ENCODE measurements around the gene SLC9C1. TPM values are rescaled to one million over a fixed set of nuclear protein-coding genes. Genes with fewer than 3 reads are reported as not detected.

SLC9C1 gene
- total and polyA plus RNA-seq, 2 of the 13 experiments (the other 11 are each of a cell fraction or from before 2014, with no cell fraction given) = not detected

DNA sequence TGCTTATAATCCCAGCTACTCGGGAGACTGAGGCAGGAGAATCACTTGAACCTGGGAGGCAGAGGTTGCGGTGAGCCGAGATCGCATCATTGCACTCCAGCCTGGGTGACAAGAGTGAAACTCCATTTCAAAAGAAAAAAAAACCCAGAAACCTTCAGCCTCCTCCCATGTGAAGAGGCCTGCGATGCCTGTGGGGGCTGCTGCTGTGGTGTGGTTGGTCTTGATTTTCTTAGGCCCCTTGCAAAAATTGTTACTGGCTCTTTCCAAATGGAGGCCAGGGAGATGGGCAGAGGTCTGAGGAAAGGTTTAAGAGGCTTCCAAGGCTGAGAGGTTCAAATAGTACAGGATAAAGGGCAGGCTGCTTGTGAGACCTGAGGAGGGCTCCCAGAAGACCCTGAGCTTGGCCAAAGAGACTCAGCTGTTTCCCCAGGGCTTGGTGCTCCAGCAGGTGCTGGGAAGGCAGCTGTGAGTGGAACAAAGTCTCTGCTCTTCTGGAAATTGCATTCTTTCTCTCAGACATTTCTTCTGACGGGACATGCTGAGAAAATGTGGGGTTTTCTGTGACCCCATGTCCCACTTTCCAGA, 179.3 kb downstream of the SLC9C1 start:
- 77% methylated on average over 6 of the region's 6 CpGs for WGBS (ENCODE audit: low lambda C conversion rate)
- H3K27ac ChIP-seq (ENCODE audit: extremely low read length, insufficient read depth, low read length) = no peak overlapping the region
- no peak for FAIRE-seq
- no peak overlapping the region for H3K9ac ChIP-seq (ENCODE audit: insufficient read depth, low read depth, low read length)
- no peaks in the 10 kb centered on the region for H3K36me3 ChIP-seq (replicated peaks in 1 of 2; ENCODE audit: control insufficient read depth in 1 of 2, insufficient read depth in 2 of 2, low read length in 2 of 2)
- POLR2A ChIA-PET = no interaction called here
- H3K4me1 ChIP-seq (ENCODE audit: insufficient read depth, low read length) = peaks cover 1% of the 10 kb centered on the region; the same call in 1 of the 2 replicates
- H4K20me1 ChIP-seq (ENCODE audit: insufficient read depth, low read length) = no peaks in the 10 kb centered on the region
- ATAC-seq = no peak
- no peaks in the 10 kb centered on the region for H3K27me3 ChIP-seq (ENCODE audit: control insufficient read depth in 1 of 2, insufficient read depth in 2 of 2, low read length in 2 of 2)
- TF ChIP-seq, protein P1, sequence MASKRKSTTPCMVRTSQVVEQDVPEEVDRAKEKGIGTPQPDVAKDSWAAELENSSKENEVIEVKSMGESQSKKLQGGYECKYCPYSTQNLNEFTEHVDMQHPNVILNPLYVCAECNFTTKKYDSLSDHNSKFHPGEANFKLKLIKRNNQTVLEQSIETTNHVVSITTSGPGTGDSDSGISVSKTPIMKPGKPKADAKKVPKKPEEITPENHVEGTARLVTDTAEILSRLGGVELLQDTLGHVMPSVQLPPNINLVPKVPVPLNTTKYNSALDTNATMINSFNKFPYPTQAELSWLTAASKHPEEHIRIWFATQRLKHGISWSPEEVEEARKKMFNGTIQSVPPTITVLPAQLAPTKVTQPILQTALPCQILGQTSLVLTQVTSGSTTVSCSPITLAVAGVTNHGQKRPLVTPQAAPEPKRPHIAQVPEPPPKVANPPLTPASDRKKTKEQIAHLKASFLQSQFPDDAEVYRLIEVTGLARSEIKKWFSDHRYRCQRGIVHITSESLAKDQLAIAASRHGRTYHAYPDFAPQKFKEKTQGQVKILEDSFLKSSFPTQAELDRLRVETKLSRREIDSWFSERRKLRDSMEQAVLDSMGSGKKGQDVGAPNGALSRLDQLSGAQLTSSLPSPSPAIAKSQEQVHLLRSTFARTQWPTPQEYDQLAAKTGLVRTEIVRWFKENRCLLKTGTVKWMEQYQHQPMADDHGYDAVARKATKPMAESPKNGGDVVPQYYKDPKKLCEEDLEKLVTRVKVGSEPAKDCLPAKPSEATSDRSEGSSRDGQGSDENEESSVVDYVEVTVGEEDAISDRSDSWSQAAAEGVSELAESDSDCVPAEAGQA (IDR thresholded peaks at IDR 0.05; ENCODE audit: low read depth) = no peak
- TF ChIP-seq, protein P1 (CRISPR knock-in tag; IDR thresholded peaks at IDR 0.05; ENCODE audit: borderline replicate concordance) = no peak
- TF ChIP-seq ZNF343 (CRISPR knock-in tag; IDR thresholded peaks at IDR 0.05) (no peak), KDM2A (CRISPR knock-in tag; IDR thresholded peaks at IDR 0.05; ENCODE audit: borderline replicate concordance, low read depth) (no peak), SNAPC2 (CRISPR knock-in tag; IDR thresholded peaks at IDR 0.05) (no peak), ATAD3A (CRISPR knock-in tag; IDR thresholded peaks at IDR 0.05) (no peak), HHEX (CRISPR knock-in tag; IDR thresholded peaks at IDR 0.05) (no peak), SRY (CRISPR knock-in tag; IDR thresholded peaks at IDR 0.05) (no peak), SRSF4 (IDR thresholded peaks at IDR 0.05; ENCODE audit: low read depth, low read length, poor library complexity, severe bottlenecking) (no peak), ZNF260 (CRISPR knock-in tag; IDR thresholded peaks at IDR 0.05; ENCODE audit: borderline replicate concordance, low read depth) (no peak), ZNF446 (CRISPR knock-in tag; IDR thresholded peaks at IDR 0.05) (no peak), ZFP62 (CRISPR knock-in tag; IDR thresholded peaks at IDR 0.05) (no peak)
- TF ChIP-seq, protein P2, sequence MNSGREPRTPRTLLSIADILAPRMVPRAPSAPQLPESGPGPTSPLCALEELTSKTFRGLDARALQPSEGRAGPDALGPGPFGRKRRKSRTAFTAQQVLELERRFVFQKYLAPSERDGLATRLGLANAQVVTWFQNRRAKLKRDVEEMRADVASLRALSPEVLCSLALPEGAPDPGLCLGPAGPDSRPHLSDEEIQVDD (CRISPR knock-in tag; IDR thresholded peaks at IDR 0.05; ENCODE audit: borderline replicate concordance) = no peak
- TF ChIP-seq, protein P3, sequence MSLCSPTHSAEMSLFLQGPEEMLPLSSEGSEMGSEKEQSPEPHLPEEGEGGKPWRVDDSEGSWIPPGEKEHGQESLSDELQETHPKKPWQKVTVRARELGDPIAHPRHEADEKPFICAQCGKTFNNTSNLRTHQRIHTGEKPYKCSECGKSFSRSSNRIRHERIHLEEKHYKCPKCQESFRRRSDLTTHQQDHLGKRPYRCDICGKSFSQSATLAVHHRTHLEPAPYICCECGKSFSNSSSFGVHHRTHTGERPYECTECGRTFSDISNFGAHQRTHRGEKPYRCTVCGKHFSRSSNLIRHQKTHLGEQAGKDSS (CRISPR knock-in tag; IDR thresholded peaks at IDR 0.05; ENCODE audit: borderline replicate concordance, low read depth) = no peak
- TF ChIP-seq, protein P4, sequence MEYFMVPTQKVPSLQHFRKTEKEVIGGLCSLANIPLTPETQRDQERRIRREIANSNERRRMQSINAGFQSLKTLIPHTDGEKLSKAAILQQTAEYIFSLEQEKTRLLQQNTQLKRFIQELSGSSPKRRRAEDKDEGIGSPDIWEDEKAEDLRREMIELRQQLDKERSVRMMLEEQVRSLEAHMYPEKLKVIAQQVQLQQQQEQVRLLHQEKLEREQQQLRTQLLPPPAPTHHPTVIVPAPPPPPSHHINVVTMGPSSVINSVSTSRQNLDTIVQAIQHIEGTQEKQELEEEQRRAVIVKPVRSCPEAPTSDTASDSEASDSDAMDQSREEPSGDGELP (IDR thresholded peaks at IDR 0.05; ENCODE audit: borderline replicate concordance, low read depth) = no peak
- TF ChIP-seq, protein P5, sequence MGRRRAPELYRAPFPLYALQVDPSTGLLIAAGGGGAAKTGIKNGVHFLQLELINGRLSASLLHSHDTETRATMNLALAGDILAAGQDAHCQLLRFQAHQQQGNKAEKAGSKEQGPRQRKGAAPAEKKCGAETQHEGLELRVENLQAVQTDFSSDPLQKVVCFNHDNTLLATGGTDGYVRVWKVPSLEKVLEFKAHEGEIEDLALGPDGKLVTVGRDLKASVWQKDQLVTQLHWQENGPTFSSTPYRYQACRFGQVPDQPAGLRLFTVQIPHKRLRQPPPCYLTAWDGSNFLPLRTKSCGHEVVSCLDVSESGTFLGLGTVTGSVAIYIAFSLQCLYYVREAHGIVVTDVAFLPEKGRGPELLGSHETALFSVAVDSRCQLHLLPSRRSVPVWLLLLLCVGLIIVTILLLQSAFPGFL (CRISPR knock-in tag; IDR thresholded peaks at IDR 0.05) = no peak
- DNase-seq (ENCODE audit: low spot score) = no peak
- no peaks in the 10 kb centered on the region for H3K79me2 ChIP-seq (ENCODE audit: insufficient read depth, low read length)
- no peak overlapping the region for H3K4me3 ChIP-seq (replicated peaks in 1 of 3; ENCODE audit: insufficient read depth in 1 of 3, low read depth in 2 of 3, low read length in 3 of 3)
- in situ Hi-C loops (cut with HindIII; ENCODE audit: extremely low pct_ligation_motif_present, low pct_unique_long_range_greater_than_20kb) = loop anchor here (10.0 kb wide), 1 partner anchor 420 kb away; no protein-coding TSS in a partner anchor
- BruUV-seq (replicated peaks) = no TSS peak
- no peaks in the 10 kb centered on the region for H3K9me3 ChIP-seq (ENCODE audit: low read length)
- H3K4me2 ChIP-seq (ENCODE audit: low read depth, low read length) = no peak overlapping the region
- CTCF ChIA-PET (ENCODE audit: low intra/inter-chr PET ratio, low total read pairs) = no interaction called here
- intact Hi-C loops (cut with micrococcal nuclease; ENCODE audit: unreplicated experiment) = no loop called here
- H2AFZ ChIP-seq (ENCODE audit: low read length) = no peak overlapping the region
